DOHH2 (cell line): ENCODE measurements around the gene FOXK1.

Experiments
- CTCF ChIP-seq: fragments of 200-600 bp; sonication (generic); IDR thresholded peaks from one replicate; pipeline ENCODE4 v1.5.1; 2014; ENCODE audit warnings: antibody characterized with exemption, mild to moderate bottlenecking, low read depth, low read length; ENCODE audit not compliant: poor library complexity, severe bottlenecking
- EZH2phosphoT487 ChIP-seq: fragments of 200-600 bp; sonication (generic); IDR thresholded peaks from 2 replicates; pipeline ENCODE4 v1.6.1; 2017; ENCODE audit warnings: borderline replicate concordance, mild to moderate bottlenecking, antibody characterized with exemption, low read length, moderate library complexity, mixed read lengths

DNA sequence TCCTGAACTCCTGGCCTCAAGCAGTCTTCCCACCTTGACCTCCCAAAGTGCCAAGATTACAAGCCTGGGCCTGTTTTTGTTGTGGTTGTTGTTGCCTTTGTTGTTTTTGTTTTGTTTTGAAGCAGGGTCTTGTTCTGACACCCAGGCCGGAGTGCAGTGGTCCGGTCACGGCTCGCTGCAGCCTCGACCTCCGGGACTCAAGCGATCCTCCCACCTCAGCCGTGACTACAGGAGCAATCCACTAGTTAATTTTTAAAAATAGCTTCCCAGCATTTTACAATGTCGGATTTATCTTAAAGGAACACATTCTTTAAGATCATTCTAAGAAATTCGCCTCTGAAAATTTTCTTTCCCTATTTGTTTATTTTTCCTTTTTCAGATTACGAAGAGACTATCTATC is 65.7 kb downstream of the FOXK1 start:
- no peak for TF ChIP-seq CTCF
- no peak for TF ChIP-seq EZH2phosphoT487
